Tibial nerve (tissue), 4 donors: Measurements from ENCODE around the gene PRKCD.

ENCODE experiments used
- EP300 ChIP-seq, 2 donors: sonication (generic); formaldehyde crosslinking; IDR thresholded peaks; one replicate each; pipeline ENCODE4 v1.6.1; 2017; ENCODE audit warnings: antibody characterized with exemption in 2 of 2, mild to moderate bottlenecking in 1 of 2
- TF ChIP-seq, protein P1 (sequence below), 5 experiments: fragments of 200-600 bp in 3 of 5; fragments of 450-650 bp in 2 of 5; sonication (generic) in 3 of 5; IDR thresholded peaks; one replicate each; pipeline ENCODE4 v1.5.1; 2016 to 2019; ENCODE audit warnings: antibody characterized with exemption in 5 of 5, mild to moderate bottlenecking in 3 of 5, moderate library complexity in 2 of 5

- TF ChIP-seq, protein P1, sequence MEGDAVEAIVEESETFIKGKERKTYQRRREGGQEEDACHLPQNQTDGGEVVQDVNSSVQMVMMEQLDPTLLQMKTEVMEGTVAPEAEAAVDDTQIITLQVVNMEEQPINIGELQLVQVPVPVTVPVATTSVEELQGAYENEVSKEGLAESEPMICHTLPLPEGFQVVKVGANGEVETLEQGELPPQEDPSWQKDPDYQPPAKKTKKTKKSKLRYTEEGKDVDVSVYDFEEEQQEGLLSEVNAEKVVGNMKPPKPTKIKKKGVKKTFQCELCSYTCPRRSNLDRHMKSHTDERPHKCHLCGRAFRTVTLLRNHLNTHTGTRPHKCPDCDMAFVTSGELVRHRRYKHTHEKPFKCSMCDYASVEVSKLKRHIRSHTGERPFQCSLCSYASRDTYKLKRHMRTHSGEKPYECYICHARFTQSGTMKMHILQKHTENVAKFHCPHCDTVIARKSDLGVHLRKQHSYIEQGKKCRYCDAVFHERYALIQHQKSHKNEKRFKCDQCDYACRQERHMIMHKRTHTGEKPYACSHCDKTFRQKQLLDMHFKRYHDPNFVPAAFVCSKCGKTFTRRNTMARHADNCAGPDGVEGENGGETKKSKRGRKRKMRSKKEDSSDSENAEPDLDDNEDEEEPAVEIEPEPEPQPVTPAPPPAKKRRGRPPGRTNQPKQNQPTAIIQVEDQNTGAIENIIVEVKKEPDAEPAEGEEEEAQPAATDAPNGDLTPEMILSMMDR (IDR thresholded peaks at IDR 0.05), result no peak
- TF ChIP-seq EP300 (IDR thresholded peaks at IDR 0.05), result no peak
Observed at GRCh38 chr3:53230789-53231188, 69.8 kb downstream of the PRKCD start.
